H1 (cell line): Measurements from ENCODE around the gene RAB22A. TPM values are rescaled to one million over a fixed set of nuclear protein-coding genes. Genes with fewer than 3 reads are reported as not detected.

Source experiments
- CTCF ChIA-PET: fragments of 300-600 bp; sonication (Branson Sonifier 250); formaldehyde crosslinking; loops from one replicate; lab custom pipeline; 2021; ENCODE audit not compliant: partially characterized antibody; lab: Charles Lee
- POLR2A ChIA-PET: fragments of 300-600 bp; sonication (Branson Sonifier 250); formaldehyde crosslinking; loops from one replicate; lab custom pipeline; 2021; ENCODE audit warnings: inconsistent platforms; ENCODE audit not compliant: partially characterized antibody; lab: Charles Lee
- DNase-seq, 2 experiments: peaks; one replicate each; pipeline versions ENCODE4 v3.0.0 to v3.0.0-alpha.2; 2010 to 2022; ENCODE audit warnings: low spot score in 2 of 2, low read depth in 1 of 2, mixed read lengths in 1 of 2
- FAIRE-seq: peaks from 2 replicates; lab custom pipeline; 2011; peaks lifted over from hg19 to GRCh38; lab: Jason Lieb, UNC
- H2AFZ ChIP-seq: 2 replicates; pipeline ENCODE4 v1.8.1; 2012; ENCODE audit warnings: low read length, inconsistent platforms
- H2AK5ac ChIP-seq: 2 replicates; pipeline ENCODE4 v1.6.1; 2013; ENCODE audit warnings: low read depth, low read length
- H2BK120ac ChIP-seq: replicated peaks from 2 replicates; pipeline ENCODE3; 2013; ENCODE audit warnings: low read depth, low read length, inconsistent platforms
- H2BK12ac ChIP-seq: 2 replicates; pipeline ENCODE4 v1.6.1; 2013; ENCODE audit warnings: low read depth, low read length
- H2BK15ac ChIP-seq: 2 replicates; pipeline ENCODE4 v1.6.1; 2013; ENCODE audit warnings: low read length
- H2BK20ac ChIP-seq: 2 replicates; pipeline ENCODE4 v1.6.1; 2013; ENCODE audit warnings: low read length
- H2BK5ac ChIP-seq: 2 replicates; pipeline ENCODE4 v1.6.1; 2013; ENCODE audit warnings: low read depth, low read length
- H3K14ac ChIP-seq: 2 replicates; pipeline ENCODE4 v1.6.1; 2013; ENCODE audit warnings: inconsistent platforms; ENCODE audit not compliant: insufficient read length
- H3K18ac ChIP-seq: 2 replicates; pipeline ENCODE4 v1.6.1; 2013; ENCODE audit warnings: low read length; ENCODE audit errors: extremely low read depth
- H3K23ac ChIP-seq: 2 replicates; pipeline ENCODE4 v1.6.1; 2013; ENCODE audit warnings: inconsistent platforms; ENCODE audit not compliant: insufficient read length
- H3K23me2 ChIP-seq: 2 replicates; pipeline ENCODE4 v1.6.1; 2013; ENCODE audit warnings: low read depth, low read length
- H3K27ac ChIP-seq: 2 replicates; pipeline ENCODE4 v1.6.1; 2011; ENCODE audit warnings: low read depth, low read length, inconsistent platforms
- H3K27me3 ChIP-seq, 4 experiments: replicated peaks in 1 of 4; 1 replicate in 1 of 4; 2 replicates in 3 of 4; pipeline versions ENCODE4 v1.6.1 to v1.8.1; 2011 to 2013; ENCODE audit warnings: low read length in 3 of 4, mild to moderate bottlenecking in 3 of 4, inconsistent platforms in 2 of 4, mixed read lengths in 2 of 4, moderate library complexity in 1 of 4; ENCODE audit not compliant: control insufficient read depth in 3 of 4, insufficient read depth in 3 of 4; ENCODE audit errors: extremely low read depth in 1 of 4
- H3K36me3 ChIP-seq, 4 experiments: 2 replicates each; pipeline versions ENCODE4 v1.6.1 to v1.8.1; 2011 to 2013; ENCODE audit warnings: mild to moderate bottlenecking in 4 of 4, low read length in 3 of 4, moderate library complexity in 2 of 4, control low read depth in 1 of 4, inconsistent platforms in 1 of 4; ENCODE audit not compliant: insufficient read depth in 4 of 4, control insufficient read depth in 2 of 4
- H3K4ac ChIP-seq: replicated peaks from 2 replicates; pipeline ENCODE3; 2013; ENCODE audit warnings: low read length, low read depth, mixed read lengths, inconsistent platforms; ENCODE audit not compliant: insufficient read length
- H3K4me1 ChIP-seq, 4 experiments: replicated peaks in 1 of 4; 1 replicate in 1 of 4; 2 replicates in 3 of 4; pipeline versions ENCODE4 v1.6.1 to v1.8.1; 2011 to 2013; ENCODE audit warnings: low read length in 3 of 4, inconsistent platforms in 2 of 4, mixed read lengths in 1 of 4; ENCODE audit not compliant: insufficient read depth in 4 of 4, control insufficient read depth in 3 of 4
- H3K4me2 ChIP-seq, 2 experiments: 2 replicates each; pipeline versions ENCODE4 v1.6.1 to v1.8.1; 2011 to 2013; ENCODE audit warnings: low read depth in 2 of 2, low read length in 2 of 2, control low read depth in 1 of 2, inconsistent platforms in 1 of 2, mild to moderate bottlenecking in 1 of 2; ENCODE audit not compliant: insufficient read depth in 1 of 2
- H3K4me3 ChIP-seq, 4 experiments: fragments of 200-600, 300-600 bp in 1 of 4; sonication (generic), shearing (Covaris generic), sonication (Bioruptor Twin) in 1 of 4; 2 replicates each; pipeline versions ENCODE4 v1.5.1 to v1.8.1; 2011 to 2016; ENCODE audit warnings: low read length in 4 of 4, low read depth in 3 of 4, control low read depth in 2 of 4, inconsistent platforms in 2 of 4, mild to moderate bottlenecking in 2 of 4, mixed read lengths in 1 of 4, moderate library complexity in 1 of 4; ENCODE audit not compliant: insufficient read depth in 2 of 4; ENCODE audit errors: extremely low read depth in 1 of 4
- H3K56ac ChIP-seq: replicated peaks from 2 replicates; pipeline ENCODE3; 2013; ENCODE audit warnings: low read depth, mild to moderate bottlenecking, mixed read lengths, low read length, inconsistent platforms; ENCODE audit not compliant: insufficient read length
- H3K79me1 ChIP-seq: 2 replicates; pipeline ENCODE4 v1.6.1; 2013; ENCODE audit warnings: low read depth, low read length, control low read depth
- H3K79me2 ChIP-seq, 2 experiments: 2 replicates each; pipeline versions ENCODE4 v1.6.1 to v1.8.1; 2012 to 2013; ENCODE audit warnings: low read length in 2 of 2, mild to moderate bottlenecking in 2 of 2, inconsistent platforms in 1 of 2; ENCODE audit not compliant: insufficient read depth in 2 of 2, control insufficient read depth in 1 of 2
- H3K9ac ChIP-seq, 4 experiments: replicated peaks in 1 of 4; 1 replicate in 1 of 4; 2 replicates in 3 of 4; pipeline versions ENCODE4 v1.6.1 to v1.8.1; 2011 to 2013; ENCODE audit warnings: low read depth in 3 of 4, low read length in 3 of 4, control low read depth in 2 of 4, mild to moderate bottlenecking in 2 of 4, moderate library complexity in 2 of 4, inconsistent platforms in 1 of 4; ENCODE audit errors: extremely low read depth in 1 of 4
- H3K9me3 ChIP-seq, 2 experiments: 2 replicates each; pipeline versions ENCODE4 v1.6.1 to v1.8.1; 2012 to 2013; ENCODE audit warnings: mild to moderate bottlenecking in 2 of 2, moderate library complexity in 2 of 2, control low read depth in 1 of 2, inconsistent platforms in 1 of 2, low read depth in 1 of 2, low read length in 1 of 2, mixed read lengths in 1 of 2; ENCODE audit not compliant: insufficient read depth in 2 of 2
- H4K20me1 ChIP-seq, 2 experiments: replicated peaks in 1 of 2; 2 replicates each; pipeline versions ENCODE3 to v1.8.1; 2011 to 2013; ENCODE audit warnings: inconsistent platforms in 2 of 2, low read length in 2 of 2, mild to moderate bottlenecking in 1 of 2; ENCODE audit not compliant: insufficient read depth in 2 of 2, control insufficient read depth in 1 of 2
- H4K5ac ChIP-seq: 2 replicates; pipeline ENCODE4 v1.6.1; 2013; ENCODE audit warnings: low read length, low read depth, mixed read lengths, inconsistent platforms; ENCODE audit not compliant: insufficient read length
- H4K8ac ChIP-seq: 2 replicates; pipeline ENCODE4 v1.8.0; 2013; ENCODE audit warnings: mild to moderate bottlenecking, moderate library complexity, low read length, inconsistent platforms; ENCODE audit not compliant: insufficient read depth; ENCODE audit errors: extremely low read depth
- H4K91ac ChIP-seq: replicated peaks from 2 replicates; pipeline ENCODE3; 2013; ENCODE audit warnings: low read length, mixed read lengths, inconsistent platforms; ENCODE audit not compliant: insufficient read length
- ATF3 ChIP-seq: IDR thresholded peaks from 2 replicates; pipeline ENCODE4 v1.6.1; 2011; ENCODE audit warnings: low read depth, mild to moderate bottlenecking, low read length; ENCODE audit not compliant: insufficient read depth
- POLR2AphosphoS5 ChIP-seq: IDR thresholded peaks from 2 replicates; pipeline ENCODE4 v1.6.1; 2011; ENCODE audit warnings: low read depth, low read length
- TAF1 ChIP-seq: IDR thresholded peaks from 2 replicates; pipeline ENCODE4 v1.6.1; 2011; ENCODE audit warnings: mild to moderate bottlenecking, low read depth, low read length
- WGBS, 2 experiments: shearing (Covaris generic) in 1 of 2; methylation state at CpG; one replicate each; pipeline versions ENCODE4 v1.1.6 to v1.1.7; 2013 to 2015; ENCODE audit warnings: low lambda C conversion rate in 2 of 2, mixed read lengths in 2 of 2, inconsistent platforms in 1 of 2, low coverage in 1 of 2, missing lambda C conversion rate in 1 of 2; ENCODE audit not compliant: insufficient replicate concordance in 2 of 2, insufficient coverage in 1 of 2, insufficient read length in 1 of 2; ENCODE audit errors: extremely low coverage in 1 of 2, missing lambda C conversion rate in 1 of 2; 5-methylcytosine and 5-hydroxymethylcytosine counted together
- polyA plus RNA-seq, 7 experiments: library from polyadenylated mRNA; depleted of rRNA in 3 of 7; stranded (reverse) in 5 of 7; unstranded in 2 of 7; fragments of >200 nt in 5 of 7; fragments of 200-250 nt in 2 of 7; gene quantifications; 1 replicate in 5 of 7; 2 replicates in 1 of 7; 4 replicates in 1 of 7; pipeline versions ENCODE4 v1.2.1 to v1.2.3, GENCODE V29; 2011 to 2013; ENCODE audit warnings: missing spikeins in 2 of 7, mixed read lengths in 2 of 7
- total RNA-seq: library from RNA; stranded (reverse); fragmentation: NEBNext Ultra II Directional; extraction: Animal tissue kit (Norgen Biotek cat#: 25700); gene quantifications from 2 replicates; pipeline ENCODE4 v1.2.1, GENCODE V29; 2021

Gene RAB22A
- total and polyA plus RNA-seq, 2 of the 8 experiments (the other 6 are each of a cell fraction or from before 2014, with no cell fraction given): 3.1 to 6.6 TPM

- no peaks in the 10 kb centered on the region for H3K36me3 ChIP-seq
- ChIA-PET CTCF (interaction anchor here (0.7 kb wide), 1 partner anchor 98 kb away, joined by 4 read pairs; no protein-coding TSS in a partner anchor), POLR2A (no interaction called here)
- H4K8ac ChIP-seq: no peak overlapping the region
- no peak overlapping the region for H3K27ac ChIP-seq
- peaks cover 0 to 2% (median 0%) of the 10 kb centered on the region in 4 experiments; a peak in 2 of 7 replicates for H3K4me1 ChIP-seq
- no peaks in the 10 kb centered on the region for H3K23me2 ChIP-seq
- H3K4ac ChIP-seq: no peak overlapping the region
- no peak overlapping the region for H2BK20ac ChIP-seq
- H2BK15ac ChIP-seq: no peak overlapping the region
- H4K91ac ChIP-seq: no peak overlapping the region
- H2AK5ac ChIP-seq: no peak overlapping the region
- H3K27me3 ChIP-seq: no peaks in the 10 kb centered on the region
- H3K79me1 ChIP-seq: 0 out of 2 replicates have a peak, but pooled peaks cover 3% of the 10 kb centered on the region
- peaks cover 0 to 54% of the 10 kb centered on the region in 2 experiments; a peak in 2 of 4 replicates for H3K79me2 ChIP-seq
- no peak overlapping the region for H3K23ac ChIP-seq
- H3K4me2 ChIP-seq: peak overlapping the region in 1 of 2 experiments; percentile 33; a peak in 1 of 4 replicates
- no peak for DNase-seq
- H3K18ac ChIP-seq: no peak overlapping the region
- FAIRE-seq: no peak
- no peak overlapping the region for H3K56ac ChIP-seq
- 59% methylated on average over 7 of the region's 7 CpGs; no CpG with 5 or more reads in 1 of the 2 experiments for WGBS, 2 experiments
- no peak for TF ChIP-seq TAF1
- no peak for TF ChIP-seq POLR2AphosphoS5
- no peak for TF ChIP-seq ATF3
- H2BK120ac ChIP-seq: no peak overlapping the region
- H2BK12ac ChIP-seq: no peak overlapping the region
- no peak overlapping the region for H2BK5ac ChIP-seq
- H4K20me1 ChIP-seq: no peaks in the 10 kb centered on the region
- no peaks in the 10 kb centered on the region for H3K9me3 ChIP-seq
- H3K14ac ChIP-seq: no peak overlapping the region
- H3K4me3 ChIP-seq: no peak overlapping the region
- no peak overlapping the region for H2AFZ ChIP-seq
- no peak overlapping the region for H3K9ac ChIP-seq
- H4K5ac ChIP-seq: no peak overlapping the region
Measured at GRCh38 chr20:58328836-58329235, 19.3 kb downstream of the RAB22A start.
